SH-SY5Y (cell line): Measurements from ENCODE around the gene EVA1A.

Experiments
- GATA2 ChIP-seq: IDR thresholded peaks from 2 replicates; pipeline ENCODE4 v1.6.1; 2011; ENCODE audit warnings: mild to moderate bottlenecking, low read depth, low read length
- GATA3 ChIP-seq: IDR thresholded peaks from 2 replicates; pipeline ENCODE4 v1.6.1; 2011; ENCODE audit warnings: low read depth, mild to moderate bottlenecking, low read length, moderate library complexity

Gene EVA1A

GRCh38 chr2:75489721-75490120 is 71.0 kb downstream of the EVA1A start:
- TF ChIP-seq GATA2, result no peak
- TF ChIP-seq GATA3, result no peak

DNA sequence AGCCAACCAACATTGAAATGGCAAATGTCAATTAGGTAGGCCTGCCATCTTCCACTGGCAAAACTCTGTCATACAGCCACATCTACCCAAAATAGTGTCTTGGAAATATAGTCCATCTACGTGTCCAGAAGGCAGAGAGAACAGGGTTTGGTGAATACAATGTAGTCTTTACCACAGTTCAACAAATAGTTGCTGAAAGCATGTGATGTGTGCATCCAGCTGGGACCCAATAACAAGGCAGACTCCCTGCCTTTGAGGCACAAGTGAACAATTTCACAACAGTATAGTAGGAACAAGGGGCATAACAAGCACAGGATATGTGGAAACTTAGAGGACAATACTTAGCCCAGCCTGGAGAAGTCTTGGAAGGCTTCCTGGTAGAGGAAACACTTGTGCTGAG is 72.6 kb downstream of the EVA1A start:
- TF ChIP-seq GATA2 (no peak), GATA3 (no peak)

GRCh38 chr2:75484840-75485239 is 75.9 kb downstream of the EVA1A start:
- TF ChIP-seq GATA2, result no peak
- TF ChIP-seq GATA3, result no peak

GRCh38 chr2:75483878-75484277 is 76.9 kb downstream of the EVA1A start:
- TF ChIP-seq GATA2 (no peak), GATA3 (no peak)

DNA sequence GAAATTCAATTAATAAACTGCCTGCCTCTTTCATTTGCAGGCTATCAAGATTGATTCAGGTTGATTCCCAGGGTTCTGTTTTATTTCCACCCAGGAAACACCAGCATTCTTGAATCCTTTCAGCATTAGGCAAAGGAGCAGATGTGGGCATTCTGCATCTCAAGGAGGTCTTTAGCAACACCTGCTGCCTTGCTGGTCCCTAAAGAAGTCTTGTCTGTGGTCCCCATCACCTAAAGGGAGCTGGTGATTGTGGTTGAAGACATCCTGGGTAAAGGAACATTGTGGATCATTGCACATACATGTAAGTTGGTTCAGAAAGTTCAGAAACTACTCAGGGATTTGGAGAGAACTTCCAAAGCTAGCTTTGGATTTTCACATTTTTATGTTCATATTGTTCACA is 78.3 kb downstream of the EVA1A start:
- no peak for TF ChIP-seq GATA2
- TF ChIP-seq GATA3, result no peak

DNA sequence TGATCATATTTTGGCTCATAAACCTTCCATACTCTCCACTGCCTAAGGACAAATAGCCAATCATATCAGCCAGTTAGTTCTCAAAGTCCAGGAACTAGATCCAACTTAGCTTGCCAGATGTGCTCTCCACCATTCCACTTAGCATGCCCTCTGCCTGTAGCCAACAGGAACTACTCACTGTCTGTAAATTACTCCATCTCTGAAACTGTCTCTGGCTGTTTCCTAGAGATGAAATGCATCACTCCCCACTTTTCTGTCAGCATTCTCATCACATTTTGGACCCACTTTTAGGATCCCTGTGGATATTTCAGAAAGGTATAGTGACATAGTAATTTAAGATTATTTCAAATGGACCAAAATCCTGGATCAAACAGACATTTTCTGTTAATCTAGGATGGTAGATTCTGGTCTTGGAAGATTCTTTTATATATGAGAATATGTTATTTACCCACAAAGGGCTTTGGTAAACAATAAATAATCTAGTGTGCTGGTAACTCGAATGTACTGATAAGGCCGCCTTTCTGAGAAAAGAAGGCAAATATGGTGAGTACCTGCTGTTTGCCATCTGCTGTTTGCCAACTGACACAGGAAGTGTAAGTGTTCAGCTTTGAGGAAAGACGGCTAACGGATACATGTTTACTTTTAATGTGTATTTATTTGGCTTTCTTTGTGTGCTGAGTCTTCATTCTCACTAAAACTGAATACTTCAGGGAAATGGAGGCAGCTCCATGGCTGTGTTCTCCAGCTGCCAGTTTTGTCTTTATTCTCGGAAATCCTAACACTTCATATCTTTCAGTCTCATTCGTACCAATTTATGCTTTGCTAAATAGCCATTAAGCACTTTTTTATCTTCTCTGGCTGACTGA is 79.5 kb downstream of the EVA1A start:
- no peak for TF ChIP-seq GATA3

DNA sequence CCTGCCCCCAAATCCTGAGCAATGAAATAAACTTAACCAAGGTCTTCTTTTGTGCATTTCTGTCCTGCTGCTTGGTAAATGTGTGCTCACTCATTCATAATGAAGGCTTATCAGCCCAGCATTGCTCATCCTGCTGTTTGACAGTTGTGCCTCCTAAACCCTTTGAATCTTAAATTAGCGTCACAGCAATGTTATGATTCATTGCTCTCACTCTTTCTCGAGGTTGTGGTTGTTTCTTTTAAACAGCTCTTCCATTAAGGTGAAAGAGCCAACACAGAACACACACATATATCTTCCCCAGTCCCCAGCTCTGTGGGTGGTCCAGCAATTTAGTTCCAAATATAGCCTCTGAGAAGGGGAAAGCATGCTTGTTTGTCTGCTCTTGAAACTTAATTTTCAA is 84.0 kb downstream of the EVA1A start:
- TF ChIP-seq GATA2 (no peak), GATA3 (no peak)

- TF ChIP-seq GATA3, result no peak
These were observed 84.8 kb downstream of the EVA1A start for GRCh38 chr2:75475976-75476375.

- TF ChIP-seq GATA3 (no peak), GATA2 (no peak)
These were observed 85.7 kb downstream of the EVA1A start for GRCh38 chr2:75475049-75475448.

- TF ChIP-seq GATA2 (no peak), GATA3 (no peak)
These were observed 86.6 kb downstream of the EVA1A start for GRCh38 chr2:75474115-75474514.

GRCh38 chr2:75466708-75467311 is 93.9 kb downstream of the EVA1A start:
- TF ChIP-seq GATA3 (no peak), GATA2 (no peak)

- TF ChIP-seq GATA3, result no peak
- TF ChIP-seq GATA2, result no peak
These were observed 95.3 kb downstream of the EVA1A start for GRCh38 chr2:75465317-75465984.

GRCh38 chr2:75464348-75464946 is 96.3 kb downstream of the EVA1A start:
- TF ChIP-seq GATA3 (no peak), GATA2 (no peak)

DNA sequence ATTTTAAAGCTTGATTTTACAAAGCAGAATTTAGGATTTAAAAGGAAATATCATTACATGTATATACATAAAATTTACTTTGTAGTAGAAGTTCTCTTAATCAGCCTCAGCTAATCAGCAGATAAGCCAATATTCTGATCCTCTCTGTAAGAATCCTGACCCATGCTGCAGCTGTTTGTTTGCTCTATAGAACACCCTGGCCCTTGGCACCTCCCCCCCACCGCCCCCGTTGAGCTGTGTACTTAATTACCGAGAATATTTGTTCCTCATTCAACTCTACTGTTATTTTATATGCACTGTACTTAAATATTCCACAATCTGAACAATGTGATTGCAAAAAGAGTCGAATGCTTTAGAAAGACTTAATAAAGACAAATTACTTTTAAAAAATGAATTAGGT is 98.0 kb downstream of the EVA1A start:
- no peak for TF ChIP-seq GATA2
- no peak for TF ChIP-seq GATA3

GRCh38 chr2:75462206-75462605 is 98.5 kb downstream of the EVA1A start:
- TF ChIP-seq GATA3, result no peak
- no peak for TF ChIP-seq GATA2
